Panc1 (cell line): ENCODE measurements around the gene CFAP74.
A peak's percentile ranks its signal among the peaks of the same experiment; 100 is the strongest.

Source experiments
- POLR2AphosphoS5 ChIP-seq: IDR thresholded peaks from 2 replicates; pipeline ENCODE4 v1.6.1; 2012; ENCODE audit warnings: mild to moderate bottlenecking, low read depth, low read length, moderate library complexity
- SIN3A ChIP-seq: IDR thresholded peaks from 2 replicates; pipeline ENCODE4 v1.6.1; 2012; ENCODE audit warnings: low read depth, mild to moderate bottlenecking, low read length, moderate library complexity, borderline replicate concordance; ENCODE audit not compliant: insufficient read depth
- TCF7L2 ChIP-seq: IDR thresholded peaks from 2 replicates; pipeline ENCODE4 v1.6.1; 2011; ENCODE audit warnings: mild to moderate bottlenecking, low read depth, low read length, inconsistent platforms
- TF ChIP-seq, protein P1 (sequence below), 2 experiments: IDR thresholded peaks; 2 replicates each; pipeline ENCODE4 v1.6.1; 2011 to 2012; ENCODE audit warnings: low read depth in 2 of 2, control low read depth in 1 of 2, low read length in 1 of 2, mild to moderate bottlenecking in 1 of 2, moderate library complexity in 1 of 2; ENCODE audit not compliant: insufficient read depth in 1 of 2
- TF ChIP-seq, protein P2 (sequence below): fragments of 450-650 bp; IDR thresholded peaks from 2 replicates; pipeline ENCODE4 v1.5.1; 2017; ENCODE audit warnings: mild to moderate bottlenecking

DNA sequence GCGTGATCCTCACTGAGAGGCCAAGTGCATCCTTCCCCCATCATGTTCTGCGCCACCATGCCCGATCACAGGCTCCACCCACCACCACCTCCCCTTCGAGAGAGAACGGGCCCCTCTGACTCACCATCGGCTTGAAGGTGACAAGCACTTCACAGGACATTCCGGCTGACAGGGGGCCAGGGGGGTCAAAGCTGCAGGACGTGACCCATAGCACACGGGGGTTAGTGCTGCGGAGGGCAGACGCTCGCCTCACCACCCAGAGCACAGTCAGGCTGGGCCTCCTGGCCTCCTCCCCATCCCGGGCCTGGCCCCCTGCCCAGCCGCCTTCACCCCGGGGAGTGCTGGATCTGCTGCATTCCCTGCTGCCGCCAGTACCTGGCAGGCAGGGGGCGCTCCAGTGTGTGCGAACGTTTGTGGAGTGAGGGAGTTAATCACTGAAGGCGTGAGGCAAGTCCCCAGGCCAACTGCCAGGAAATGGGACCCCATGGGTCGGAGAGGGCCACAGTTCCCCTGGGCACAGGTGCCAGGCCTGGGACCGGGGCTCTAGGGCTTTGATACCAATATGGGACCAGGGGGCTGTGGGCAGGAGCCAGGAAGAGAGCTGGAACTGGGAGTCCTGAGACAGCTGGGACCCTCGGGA lies 43.6 kb downstream of the CFAP74 start:
- TF ChIP-seq, protein P1, sequence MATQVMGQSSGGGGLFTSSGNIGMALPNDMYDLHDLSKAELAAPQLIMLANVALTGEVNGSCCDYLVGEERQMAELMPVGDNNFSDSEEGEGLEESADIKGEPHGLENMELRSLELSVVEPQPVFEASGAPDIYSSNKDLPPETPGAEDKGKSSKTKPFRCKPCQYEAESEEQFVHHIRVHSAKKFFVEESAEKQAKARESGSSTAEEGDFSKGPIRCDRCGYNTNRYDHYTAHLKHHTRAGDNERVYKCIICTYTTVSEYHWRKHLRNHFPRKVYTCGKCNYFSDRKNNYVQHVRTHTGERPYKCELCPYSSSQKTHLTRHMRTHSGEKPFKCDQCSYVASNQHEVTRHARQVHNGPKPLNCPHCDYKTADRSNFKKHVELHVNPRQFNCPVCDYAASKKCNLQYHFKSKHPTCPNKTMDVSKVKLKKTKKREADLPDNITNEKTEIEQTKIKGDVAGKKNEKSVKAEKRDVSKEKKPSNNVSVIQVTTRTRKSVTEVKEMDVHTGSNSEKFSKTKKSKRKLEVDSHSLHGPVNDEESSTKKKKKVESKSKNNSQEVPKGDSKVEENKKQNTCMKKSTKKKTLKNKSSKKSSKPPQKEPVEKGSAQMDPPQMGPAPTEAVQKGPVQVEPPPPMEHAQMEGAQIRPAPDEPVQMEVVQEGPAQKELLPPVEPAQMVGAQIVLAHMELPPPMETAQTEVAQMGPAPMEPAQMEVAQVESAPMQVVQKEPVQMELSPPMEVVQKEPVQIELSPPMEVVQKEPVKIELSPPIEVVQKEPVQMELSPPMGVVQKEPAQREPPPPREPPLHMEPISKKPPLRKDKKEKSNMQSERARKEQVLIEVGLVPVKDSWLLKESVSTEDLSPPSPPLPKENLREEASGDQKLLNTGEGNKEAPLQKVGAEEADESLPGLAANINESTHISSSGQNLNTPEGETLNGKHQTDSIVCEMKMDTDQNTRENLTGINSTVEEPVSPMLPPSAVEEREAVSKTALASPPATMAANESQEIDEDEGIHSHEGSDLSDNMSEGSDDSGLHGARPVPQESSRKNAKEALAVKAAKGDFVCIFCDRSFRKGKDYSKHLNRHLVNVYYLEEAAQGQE (IDR thresholded peaks at IDR 0.05; ENCODE audit: insufficient read depth in 1 of 2, low read depth in 2 of 2, low read length in 1 of 2): no peak
- TF ChIP-seq, protein P2, sequence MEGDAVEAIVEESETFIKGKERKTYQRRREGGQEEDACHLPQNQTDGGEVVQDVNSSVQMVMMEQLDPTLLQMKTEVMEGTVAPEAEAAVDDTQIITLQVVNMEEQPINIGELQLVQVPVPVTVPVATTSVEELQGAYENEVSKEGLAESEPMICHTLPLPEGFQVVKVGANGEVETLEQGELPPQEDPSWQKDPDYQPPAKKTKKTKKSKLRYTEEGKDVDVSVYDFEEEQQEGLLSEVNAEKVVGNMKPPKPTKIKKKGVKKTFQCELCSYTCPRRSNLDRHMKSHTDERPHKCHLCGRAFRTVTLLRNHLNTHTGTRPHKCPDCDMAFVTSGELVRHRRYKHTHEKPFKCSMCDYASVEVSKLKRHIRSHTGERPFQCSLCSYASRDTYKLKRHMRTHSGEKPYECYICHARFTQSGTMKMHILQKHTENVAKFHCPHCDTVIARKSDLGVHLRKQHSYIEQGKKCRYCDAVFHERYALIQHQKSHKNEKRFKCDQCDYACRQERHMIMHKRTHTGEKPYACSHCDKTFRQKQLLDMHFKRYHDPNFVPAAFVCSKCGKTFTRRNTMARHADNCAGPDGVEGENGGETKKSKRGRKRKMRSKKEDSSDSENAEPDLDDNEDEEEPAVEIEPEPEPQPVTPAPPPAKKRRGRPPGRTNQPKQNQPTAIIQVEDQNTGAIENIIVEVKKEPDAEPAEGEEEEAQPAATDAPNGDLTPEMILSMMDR: peak; percentile 96
- no peak for TF ChIP-seq SIN3A
- no peak for TF ChIP-seq POLR2AphosphoS5
- TF ChIP-seq TCF7L2: no peak
